ENCODE measurements around the gene XPO4.

The XPO4 gene

DNA sequence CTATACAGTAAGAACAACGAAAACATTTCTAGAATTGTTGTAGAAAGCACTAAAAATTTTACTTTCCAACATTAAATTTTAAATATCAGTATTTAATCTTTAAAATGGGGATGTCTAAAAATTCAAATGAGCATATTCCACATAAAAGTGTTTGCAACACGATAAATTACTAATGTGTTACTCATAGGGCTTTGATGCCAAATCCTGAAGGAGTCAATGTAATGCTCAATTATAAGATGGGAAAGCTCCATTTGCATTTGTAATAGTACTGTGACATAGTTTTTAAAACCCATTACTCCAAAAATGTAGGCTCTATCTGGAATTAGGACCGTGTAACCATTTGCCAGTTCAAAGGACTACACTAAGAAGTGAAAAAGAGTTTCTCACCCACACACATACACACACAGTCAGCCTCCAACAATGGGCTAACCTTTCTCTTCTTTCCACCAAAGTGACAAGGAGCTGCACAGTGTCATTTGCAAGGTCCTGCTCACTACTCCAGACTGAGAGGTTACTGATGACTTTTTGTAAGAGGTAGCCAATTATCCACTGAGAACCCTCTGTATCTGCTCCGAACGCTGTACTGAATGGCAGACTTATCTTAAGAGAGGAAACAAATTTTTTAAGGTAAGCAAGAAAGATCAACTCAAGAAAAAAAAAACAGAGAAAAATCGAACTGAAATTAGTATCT lies 102.7 kb downstream of the XPO4 start:
- no peaks in the 10 kb centered on the region for H3F3A ChIP-seq (ENCODE audit: insufficient read depth)
- H3K9me3 ChIP-seq (ENCODE audit: insufficient read depth, low read length): no peaks in the 10 kb centered on the region
- no peak overlapping the region for H3K4me3 ChIP-seq (ENCODE audit: insufficient read depth, low read length, poor library complexity, severe bottlenecking)
- peaks cover 14% of the 10 kb centered on the region; the same call in 1 of the 2 replicates for H3K36me3 ChIP-seq (ENCODE audit: low read length)
- H3K9ac ChIP-seq (ENCODE audit: low read length): no peak overlapping the region
- H3K27me3 ChIP-seq (ENCODE audit: low read length): no peaks in the 10 kb centered on the region
- no peaks in the 10 kb centered on the region for H4K20me1 ChIP-seq (ENCODE audit: low read depth, low read length)
- no peaks in the 10 kb centered on the region for H3K9me2 ChIP-seq (replicated peaks; ENCODE audit: insufficient read depth, low read length)
- no peaks in the 10 kb centered on the region for H3K79me2 ChIP-seq (ENCODE audit: insufficient read depth, low read length)
- no peak overlapping the region for H2AFZ ChIP-seq (ENCODE audit: low read depth, low read length, severe bottlenecking)
- no peak overlapping the region for H3K27ac ChIP-seq (ENCODE audit: low read depth, low read length)
- H3K4me2 ChIP-seq (ENCODE audit: low read depth, low read length, poor library complexity, severe bottlenecking): no peak overlapping the region
- TF ChIP-seq EZH2phosphoT487 (conservative IDR thresholded peaks at IDR 0.05; ENCODE audit: low read length): no peak
- TF ChIP-seq CTCF (IDR thresholded peaks at IDR 0.05; ENCODE audit: insufficient read depth, low read length, poor library complexity, severe bottlenecking): no peak

DNA sequence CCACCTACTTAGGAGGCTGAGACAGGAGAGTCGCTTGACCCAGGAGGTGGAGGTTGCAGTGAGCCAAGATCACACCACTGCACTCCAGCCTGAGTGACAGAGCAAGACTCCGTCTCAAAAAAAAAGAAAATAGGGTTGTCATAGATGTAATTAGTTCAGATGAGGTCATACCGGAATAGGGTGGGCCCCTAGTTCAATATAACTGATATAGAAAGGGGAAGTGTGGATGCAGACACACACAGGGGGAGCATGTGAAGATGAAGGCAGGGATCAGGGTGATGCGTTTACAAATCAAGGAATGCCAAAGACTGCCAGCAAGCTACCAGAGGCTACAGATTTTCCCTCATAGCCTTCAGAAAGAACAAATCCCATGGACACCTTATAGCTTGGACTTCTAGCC lies 104.5 kb downstream of the XPO4 start:
- H3K27ac ChIP-seq (ENCODE audit: low read depth, low read length): no peak overlapping the region
- H3K27me3 ChIP-seq (ENCODE audit: low read length): no peaks in the 10 kb centered on the region
- H3K9me2 ChIP-seq (replicated peaks; ENCODE audit: insufficient read depth, low read length): no peaks in the 10 kb centered on the region
- TF ChIP-seq EZH2phosphoT487 (conservative IDR thresholded peaks at IDR 0.05; ENCODE audit: low read length) (no peak), CTCF (IDR thresholded peaks at IDR 0.05; ENCODE audit: insufficient read depth, low read length, poor library complexity, severe bottlenecking) (no peak)
- no peak overlapping the region for H3K4me3 ChIP-seq (ENCODE audit: insufficient read depth, low read length, poor library complexity, severe bottlenecking)
- no peaks in the 10 kb centered on the region for H4K20me1 ChIP-seq (ENCODE audit: low read depth, low read length)
- no peak overlapping the region for H3K9ac ChIP-seq (ENCODE audit: low read length)
- H3F3A ChIP-seq (ENCODE audit: insufficient read depth): no peaks in the 10 kb centered on the region
- H3K4me2 ChIP-seq (ENCODE audit: low read depth, low read length, poor library complexity, severe bottlenecking): no peak overlapping the region
- H3K9me3 ChIP-seq (ENCODE audit: insufficient read depth, low read length): no peaks in the 10 kb centered on the region
- no peak overlapping the region for H2AFZ ChIP-seq (ENCODE audit: low read depth, low read length, severe bottlenecking)
- no peaks in the 10 kb centered on the region for H3K79me2 ChIP-seq (ENCODE audit: insufficient read depth, low read length)
- H3K36me3 ChIP-seq (ENCODE audit: low read length): peaks cover 23% of the 10 kb centered on the region

DNA sequence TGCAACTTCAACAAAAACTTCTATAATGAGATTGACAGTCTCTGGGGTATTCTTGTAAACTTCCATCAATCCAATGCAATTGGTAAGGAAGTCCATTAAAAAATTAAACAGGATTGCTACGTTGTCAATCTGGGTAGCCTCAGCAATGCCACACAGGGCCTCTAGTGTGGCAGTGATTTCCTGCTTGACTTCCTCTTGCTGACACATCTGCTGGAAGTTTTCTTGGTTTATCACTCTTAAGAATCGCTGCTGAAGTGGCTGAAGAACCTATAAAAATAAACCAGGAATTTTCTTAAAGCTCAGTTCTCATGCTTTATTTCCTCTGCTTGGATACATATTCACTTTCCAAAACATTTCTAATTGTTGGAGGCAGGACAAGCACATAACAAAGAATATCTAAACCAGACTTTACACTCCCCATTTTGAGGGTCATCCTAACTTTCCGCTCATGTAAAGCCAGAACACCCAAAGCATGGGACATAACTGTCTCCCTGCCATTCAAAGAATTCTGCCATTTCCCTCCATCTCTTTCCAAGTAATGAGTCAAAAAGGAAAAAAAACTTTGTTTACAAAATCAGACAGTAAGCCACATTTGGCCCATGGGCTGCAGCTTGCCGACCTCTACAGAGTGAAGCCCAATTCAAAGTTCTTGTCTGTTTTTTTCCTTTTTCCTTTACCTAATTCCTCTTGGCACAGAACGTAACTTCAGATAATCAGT lies 105.6 kb downstream of the XPO4 start:
- no peak overlapping the region for H3K27ac ChIP-seq (ENCODE audit: low read depth, low read length)
- no peak overlapping the region for H3K9ac ChIP-seq (ENCODE audit: low read length)
- peaks cover 23% of the 10 kb centered on the region for H3K36me3 ChIP-seq (ENCODE audit: low read length)
- no peaks in the 10 kb centered on the region for H3K27me3 ChIP-seq (ENCODE audit: low read length)
- no peak overlapping the region for H2AFZ ChIP-seq (ENCODE audit: low read depth, low read length, severe bottlenecking)
- no peak overlapping the region for H3K4me3 ChIP-seq (ENCODE audit: insufficient read depth, low read length, poor library complexity, severe bottlenecking)
- no peaks in the 10 kb centered on the region for H4K20me1 ChIP-seq (ENCODE audit: low read depth, low read length)
- H3K9me2 ChIP-seq (replicated peaks; ENCODE audit: insufficient read depth, low read length): no peaks in the 10 kb centered on the region
- H3K4me2 ChIP-seq (ENCODE audit: low read depth, low read length, poor library complexity, severe bottlenecking): no peak overlapping the region
- TF ChIP-seq EZH2phosphoT487 (conservative IDR thresholded peaks at IDR 0.05; ENCODE audit: low read length) (no peak), CTCF (IDR thresholded peaks at IDR 0.05; ENCODE audit: insufficient read depth, low read length, poor library complexity, severe bottlenecking) (no peak)
- H3K79me2 ChIP-seq (ENCODE audit: insufficient read depth, low read length): no peaks in the 10 kb centered on the region
- H3F3A ChIP-seq (ENCODE audit: insufficient read depth): no peaks in the 10 kb centered on the region
- H3K9me3 ChIP-seq (ENCODE audit: insufficient read depth, low read length): no peaks in the 10 kb centered on the region

All from SU-DHL-6 (cell line).